Activated CD8-positive, alpha-beta memory T cell treated with anti-CD3 and anti-CD28 coated beads for 36 hours (primary cell): ENCODE measurements around the gene RAP1GAP. TPM values are rescaled to one million over a fixed set of nuclear protein-coding genes. Genes with fewer than 3 reads are reported as not detected.

Experiments used
- CTCF ChIA-PET: fragments of 350-600 bp; sonication (Branson Sonifier 250); formaldehyde crosslinking; loops from one replicate; lab custom pipeline; 2021; ENCODE audit warnings: antibody characterized with exemption; lab: Charles Lee
- POLR2A ChIA-PET: fragments of 350-600 bp; sonication (Branson Sonifier 250); formaldehyde crosslinking; loops from one replicate; lab custom pipeline; 2021; ENCODE audit warnings: antibody characterized with exemption; lab: Charles Lee
- total RNA-seq, 2 experiments: library from RNA; stranded (reverse); gene quantifications; one replicate each; pipeline ENCODE4 v1.2.3, GENCODE V29; 2021

The RAP1GAP gene
- total RNA-seq, 2 experiments from 2014 or later = 0.42 to 0.96 TPM

- POLR2A ChIA-PET = no interaction called here
- CTCF ChIA-PET = no interaction called here
Observed at GRCh38 chr1:21650400-21650799, 18.8 kb downstream of the RAP1GAP start.

GRCh38 chr1:21649315-21649714, 19.8 kb downstream of the RAP1GAP start:
- ChIA-PET POLR2A (interaction anchor here (0.5 kb wide), 1 partner anchor 40 kb away, joined by 7 read pairs; no protein-coding TSS in a partner anchor), CTCF (interaction anchor here (0.6 to 0.9 kb wide), 2 partner anchors 9 to 314 kb away, joined by 3 read pairs; no protein-coding TSS in a partner anchor)

GRCh38 chr1:21648791-21649190, 20.4 kb downstream of the RAP1GAP start:
- CTCF ChIA-PET = interaction anchor here (0.6 to 0.9 kb wide), 2 partner anchors 8 to 315 kb away, joined by 3 read pairs; no protein-coding TSS in a partner anchor
- POLR2A ChIA-PET = interaction anchor here (0.5 kb wide), 1 partner anchor 41 kb away, joined by 7 read pairs; no protein-coding TSS in a partner anchor

GRCh38 chr1:21648352-21648730, 20.8 kb downstream of the RAP1GAP start:
- POLR2A ChIA-PET = no interaction called here
- CTCF ChIA-PET = no interaction called here

GRCh38 chr1:21647431-21648351, 21.5 kb downstream of the RAP1GAP start:
- ChIA-PET CTCF (no interaction called here), POLR2A (no interaction called here)

GRCh38 chr1:21645550-21645949, 23.6 kb downstream of the RAP1GAP start:
- CTCF ChIA-PET = no interaction called here
- POLR2A ChIA-PET = no interaction called here

- POLR2A ChIA-PET = no interaction called here
- CTCF ChIA-PET = no interaction called here
Observed at GRCh38 chr1:21644906-21645305, 24.3 kb downstream of the RAP1GAP start.

GRCh38 chr1:21644348-21644747, 24.8 kb downstream of the RAP1GAP start:
- ChIA-PET POLR2A (no interaction called here), CTCF (no interaction called here)

GRCh38 chr1:21643624-21644023, 25.5 kb downstream of the RAP1GAP start:
- ChIA-PET POLR2A (no interaction called here), CTCF (no interaction called here)

- CTCF ChIA-PET = no interaction called here
- POLR2A ChIA-PET = no interaction called here
Observed at GRCh38 chr1:21641967-21642739, 27.0 kb downstream of the RAP1GAP start.

- CTCF ChIA-PET = interaction anchor here (0.6 kb wide), 1 partner anchor 17 kb away, joined by 4 read pairs; no protein-coding TSS in a partner anchor
- POLR2A ChIA-PET = no interaction called here
Observed at GRCh38 chr1:21641537-21641936, 27.6 kb downstream of the RAP1GAP start.

GRCh38 chr1:21641076-21641475, 28.1 kb downstream of the RAP1GAP start:
- ChIA-PET CTCF (interaction anchor here (0.6 to 0.7 kb wide), 2 partner anchors 8 to 18 kb away, joined by 3 to 4 read pairs; no protein-coding TSS in a partner anchor), POLR2A (no interaction called here)

GRCh38 chr1:21640653-21641052, 28.5 kb downstream of the RAP1GAP start:
- CTCF ChIA-PET = interaction anchor here (0.7 kb wide), 1 partner anchor 9 kb away, joined by 3 read pairs; no protein-coding TSS in a partner anchor

GRCh38 chr1:21639594-21640041, 29.5 kb downstream of the RAP1GAP start:
- ChIA-PET CTCF (no interaction called here), POLR2A (no interaction called here)

More at GRCh38 chr1:21640653-21641052, 28.5 kb downstream of the RAP1GAP start:
- POLR2A ChIA-PET = no interaction called here

- ChIA-PET POLR2A (no interaction called here), CTCF (no interaction called here)
Observed at GRCh38 chr1:21638531-21639341, 30.4 kb downstream of the RAP1GAP start.

GRCh38 chr1:21637514-21637913, 31.6 kb downstream of the RAP1GAP start:
- CTCF ChIA-PET = interaction anchor here (0.7 kb wide), 2 partner anchors 129 to 297 kb away, joined by 3 to 4 read pairs; no protein-coding TSS in a partner anchor
- POLR2A ChIA-PET = no interaction called here

GRCh38 chr1:21636029-21636428, 33.1 kb downstream of the RAP1GAP start:
- CTCF ChIA-PET = no interaction called here

GRCh38 chr1:21634806-21635535, 34.2 kb downstream of the RAP1GAP start:
- ChIA-PET CTCF (no interaction called here), POLR2A (no interaction called here)

More at GRCh38 chr1:21636029-21636428, 33.1 kb downstream of the RAP1GAP start:
- POLR2A ChIA-PET = no interaction called here
